ENCODE measurements around the gene RASAL2.

RASAL2 gene

DNA sequence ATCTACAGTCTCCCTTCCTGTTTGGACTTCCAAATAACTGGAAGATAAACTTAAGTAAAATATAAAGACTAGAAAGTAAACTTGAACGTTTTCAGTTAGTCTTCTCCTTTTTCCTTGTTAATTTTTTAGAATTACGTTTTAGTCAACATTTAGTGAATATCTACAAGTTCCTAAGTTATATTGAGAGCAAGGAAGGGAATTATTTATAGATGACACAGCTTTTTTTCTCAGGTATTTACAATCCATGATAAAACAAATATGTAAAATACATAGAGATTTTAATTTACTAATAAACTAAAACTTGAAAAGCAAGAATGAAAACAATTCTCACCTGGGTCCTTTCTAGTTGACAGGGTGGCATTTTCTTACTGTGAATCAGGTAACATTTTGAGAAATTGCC lies 313.3 kb downstream of the RASAL2 start:
- no peak for DNase-seq

DNA sequence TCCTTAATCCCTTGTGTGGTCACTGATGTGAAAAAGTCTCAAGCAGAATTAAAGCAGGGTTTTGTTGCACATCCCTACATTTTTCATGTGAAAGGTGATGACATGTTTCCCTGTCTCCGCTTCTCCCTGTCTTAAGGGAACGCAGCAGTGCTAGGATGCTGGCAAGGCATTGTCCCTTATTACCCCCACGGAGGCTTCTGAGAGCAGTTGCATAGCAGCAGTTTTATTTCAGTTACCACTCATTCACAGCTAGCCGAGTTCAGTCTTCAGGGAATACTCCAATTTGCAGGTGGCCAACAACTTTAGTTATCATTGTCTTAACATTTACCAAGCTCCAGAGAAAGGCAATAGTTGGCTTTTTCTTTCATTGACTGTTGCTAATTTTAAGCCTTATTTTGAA lies 313.8 kb downstream of the RASAL2 start:
- peak; percentile 10 to 53 (median 49) for DNase-seq

DNA sequence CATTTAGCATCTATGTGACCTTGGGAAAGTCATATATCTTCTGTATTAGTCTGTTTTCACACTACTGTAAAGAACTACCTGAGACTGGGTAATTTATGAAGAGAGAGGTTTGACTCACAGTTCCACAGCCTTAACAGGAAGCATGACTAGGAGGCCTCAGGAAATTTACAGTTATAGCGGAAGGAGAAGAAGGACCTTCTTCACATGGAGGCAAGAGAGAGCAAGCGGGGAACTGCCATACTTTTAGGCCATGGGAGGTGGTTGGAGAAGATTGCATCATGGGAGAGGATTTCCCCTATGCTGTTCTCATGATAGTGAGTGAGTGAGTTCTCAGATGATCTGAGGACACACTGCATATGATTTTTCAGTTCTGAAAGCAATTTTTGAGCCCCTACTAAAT lies 315.0 kb downstream of the RASAL2 start:
- DNase-seq = no peak

DNA sequence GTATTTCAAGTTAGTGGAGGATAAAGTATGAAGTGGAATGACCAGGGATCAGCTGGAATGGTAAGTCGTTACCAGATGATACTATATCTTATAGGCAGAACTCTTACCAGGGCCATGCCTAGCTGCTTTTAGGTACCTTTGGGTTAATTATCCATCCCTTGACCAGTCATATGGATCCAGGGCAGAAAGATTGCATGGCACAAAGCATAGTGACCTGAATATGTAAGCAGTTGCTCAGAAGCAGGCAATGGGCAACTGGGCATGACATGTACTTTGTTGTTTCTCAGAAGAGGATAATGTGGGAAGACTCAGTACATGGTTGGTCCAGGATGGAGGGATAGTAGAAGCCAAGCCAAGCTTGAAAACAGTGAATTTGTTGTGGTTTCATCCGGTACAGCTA lies 315.6 kb downstream of the RASAL2 start:
- DNase-seq = no peak

DNA sequence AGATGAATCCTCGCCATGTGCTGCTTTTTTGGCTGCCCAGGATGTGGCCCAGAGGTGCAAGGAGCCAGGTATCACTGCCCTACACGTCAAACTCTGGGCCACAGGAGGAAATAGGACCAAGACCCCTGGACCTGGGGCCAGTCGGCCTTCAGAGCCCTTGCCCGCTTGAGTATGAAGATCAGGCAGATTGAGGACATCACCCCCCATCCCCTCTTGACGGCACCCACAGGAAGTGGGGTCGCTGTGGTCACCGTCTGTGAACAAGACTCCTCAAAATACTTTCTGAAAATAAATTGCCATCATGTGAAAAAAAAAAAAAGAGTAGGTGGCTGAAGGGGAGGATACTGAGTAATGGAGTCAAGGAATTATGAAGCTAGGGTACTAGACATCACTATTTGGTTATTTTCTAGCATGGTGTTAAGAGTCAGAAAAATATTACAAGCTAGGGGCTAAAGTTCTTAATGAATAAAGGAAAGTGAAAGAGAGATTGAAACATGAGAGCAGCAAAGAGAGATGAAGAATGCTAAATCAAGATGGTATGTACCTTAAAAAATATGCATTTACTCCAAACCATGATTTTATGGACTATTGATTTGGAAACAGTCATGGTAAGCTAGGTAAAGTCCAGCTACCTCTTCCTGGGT lies 318.0 kb downstream of the RASAL2 start:
- DNase-seq = no peak

DNA sequence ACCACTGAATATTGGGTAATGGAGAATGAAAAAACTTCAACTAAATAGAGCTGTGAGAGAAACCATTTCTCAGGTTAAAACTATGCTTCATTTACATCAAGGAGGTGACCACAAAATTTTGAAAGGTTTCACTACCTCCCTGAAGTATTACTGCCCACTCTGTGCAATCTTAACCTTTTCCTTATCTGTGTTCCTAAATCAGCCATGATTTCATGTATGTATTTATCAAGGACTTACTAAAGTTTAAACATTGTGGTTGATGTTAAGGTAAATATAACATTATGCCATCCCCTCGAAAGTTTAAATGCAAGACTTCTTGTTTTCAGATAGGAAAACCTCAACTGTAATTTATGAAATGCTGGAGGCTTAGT lies 318.5 kb downstream of the RASAL2 start:
- DNase-seq = no peak

DNA sequence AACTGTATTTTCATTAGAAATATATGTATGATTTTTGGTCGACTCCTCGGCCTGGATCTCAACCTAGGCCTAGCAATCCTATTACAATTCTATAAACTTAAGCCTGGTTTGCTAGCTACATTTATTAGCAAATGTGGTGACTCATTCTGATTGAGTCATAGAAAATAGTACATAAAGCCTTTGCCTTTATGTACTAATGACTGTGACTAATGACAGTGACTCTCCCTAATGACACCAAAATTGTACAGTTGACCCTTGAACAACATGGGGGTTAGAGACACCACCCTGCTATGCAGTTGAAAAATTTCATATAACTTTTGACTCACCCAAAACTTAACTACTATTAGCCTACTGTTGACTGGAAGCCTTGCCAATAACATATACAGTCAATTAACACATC lies 324.0 kb downstream of the RASAL2 start:
- no peak for DNase-seq

DNA sequence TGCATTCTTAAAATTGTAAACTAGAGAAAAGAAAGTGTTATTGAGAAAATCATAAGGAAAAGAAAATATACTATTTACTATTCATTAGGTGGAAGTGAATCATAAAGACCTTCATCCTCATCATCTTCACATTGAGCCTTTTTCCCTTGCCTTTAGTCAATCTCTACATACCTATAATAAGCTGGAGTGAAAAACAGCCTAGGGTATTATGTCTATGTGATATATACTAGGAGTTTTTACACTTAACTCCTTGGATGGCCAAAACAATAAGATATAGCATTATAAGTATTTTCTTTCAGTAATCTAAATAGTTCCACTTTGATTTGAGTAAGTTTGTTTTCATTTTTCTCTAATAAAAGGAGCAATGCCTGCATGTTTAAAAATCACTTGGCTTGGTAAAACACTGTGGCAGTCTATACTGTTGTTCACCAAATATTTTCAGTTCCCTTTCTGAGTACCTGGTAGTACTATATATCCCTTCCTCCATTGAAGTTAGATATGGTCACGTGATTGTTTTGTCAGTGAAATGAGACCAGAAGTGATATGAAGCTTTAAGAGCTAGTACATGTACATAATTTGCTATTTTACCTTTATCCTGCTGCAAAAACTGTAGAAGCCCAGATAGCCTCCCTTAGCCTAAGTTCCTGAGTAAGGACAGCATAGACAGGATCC lies 324.5 kb downstream of the RASAL2 start:
- no peak for DNase-seq

DNA sequence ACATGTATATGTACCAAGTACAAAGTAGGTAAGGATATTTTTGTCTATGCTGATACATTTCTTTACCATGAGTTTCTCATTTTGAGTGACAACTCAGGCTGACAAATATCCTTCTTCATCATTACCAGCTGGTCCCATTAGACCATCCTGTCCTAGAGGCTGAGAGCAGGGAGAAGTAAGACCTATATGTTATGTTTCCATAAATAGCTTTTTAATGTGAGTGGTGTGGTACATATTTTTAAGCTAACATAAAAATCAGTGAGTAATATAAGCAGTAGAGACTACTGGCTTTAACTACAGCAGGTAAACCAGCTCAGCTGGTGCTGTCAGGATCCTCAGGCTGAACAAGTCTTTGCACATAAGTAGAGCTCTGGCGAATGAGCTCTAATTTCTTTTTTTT lies 340.5 kb downstream of the RASAL2 start:
- no peak for DNase-seq

DNA sequence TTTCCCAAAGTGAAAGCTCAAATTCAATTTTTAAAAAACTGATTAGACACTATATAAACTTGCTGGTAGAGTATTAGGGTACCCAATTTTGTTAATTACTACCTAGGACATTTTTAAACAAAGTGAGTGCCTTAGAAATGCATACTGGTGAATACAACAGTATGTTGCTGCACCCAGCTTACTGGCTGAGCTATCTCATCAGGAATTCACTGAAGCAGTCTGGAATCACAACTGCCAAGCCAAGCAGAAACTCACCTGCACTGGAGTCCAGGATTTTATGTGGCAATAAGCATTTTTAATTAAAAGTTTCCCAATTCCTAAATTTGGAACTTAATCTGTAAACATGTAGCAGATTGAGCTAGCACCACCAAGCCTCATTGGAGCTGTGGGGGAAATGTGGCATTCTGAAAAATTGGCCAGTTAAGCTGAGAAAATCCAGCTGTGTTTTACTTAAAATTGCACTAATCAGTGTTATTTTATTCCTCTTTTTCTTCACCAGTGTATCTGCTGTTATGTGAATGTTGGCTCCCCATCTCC lies 341.1 kb downstream of the RASAL2 start:
- DNase-seq = peak in 1 of 3 experiments; percentile 4

DNA sequence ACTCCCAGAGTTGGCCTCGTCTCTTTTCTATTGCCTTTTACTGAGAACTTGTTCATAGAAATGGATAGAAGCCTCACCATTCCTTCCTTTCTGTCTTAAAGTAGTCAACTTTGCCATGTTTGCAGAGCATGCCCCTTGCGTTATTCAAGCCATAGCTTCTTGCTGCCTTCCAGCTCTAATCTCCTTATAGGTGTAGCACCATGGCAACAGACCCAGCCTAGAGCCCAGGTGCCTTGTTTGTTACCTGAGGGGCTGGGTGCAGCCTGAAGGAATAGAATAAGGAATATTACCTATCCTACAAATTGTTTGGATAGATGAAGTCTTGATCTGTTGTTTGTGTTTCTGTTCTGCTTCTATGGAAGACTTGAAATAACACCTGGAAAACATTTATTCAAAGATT lies 343.0 kb downstream of the RASAL2 start:
- no peak for DNase-seq

DNA sequence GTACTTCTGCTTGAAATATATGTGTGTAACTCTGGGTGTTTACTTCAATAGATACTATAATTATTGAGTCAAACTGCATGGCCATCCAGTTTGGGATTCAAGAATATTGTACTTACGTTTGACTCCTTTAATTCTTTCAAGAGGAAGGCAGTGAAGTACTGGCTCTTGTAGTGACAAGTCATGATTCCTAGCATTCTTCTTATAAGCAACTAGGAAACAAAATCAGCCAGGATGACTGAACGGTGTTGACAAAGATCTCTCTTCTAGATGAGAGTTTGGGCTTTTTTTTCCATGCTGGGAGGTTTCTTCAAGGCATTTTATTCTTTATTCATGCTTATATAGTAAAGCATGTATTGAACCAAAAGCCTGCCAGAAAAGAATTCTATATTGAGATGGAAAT lies 344.5 kb downstream of the RASAL2 start:
- DNase-seq = no peak

DNA sequence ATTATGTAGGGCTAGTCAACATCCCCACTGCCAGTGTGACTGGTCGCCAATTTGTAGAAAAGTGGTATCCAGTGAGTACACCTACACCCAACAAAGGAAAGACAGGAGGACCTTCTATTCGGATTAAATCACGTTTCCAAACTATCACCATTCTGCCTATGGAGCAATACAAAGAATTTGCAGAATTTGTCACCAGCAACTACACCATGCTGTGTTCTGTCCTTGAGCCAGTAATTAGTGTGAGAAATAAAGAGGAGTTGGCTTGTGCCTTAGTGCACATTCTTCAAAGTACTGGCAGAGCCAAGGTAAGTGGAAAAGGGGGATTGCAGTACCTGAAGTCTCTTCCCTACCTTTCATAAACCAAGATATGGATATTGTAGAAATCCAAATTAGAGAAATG lies 349.0 kb downstream of the RASAL2 start:
- DNase-seq = no peak

DNA sequence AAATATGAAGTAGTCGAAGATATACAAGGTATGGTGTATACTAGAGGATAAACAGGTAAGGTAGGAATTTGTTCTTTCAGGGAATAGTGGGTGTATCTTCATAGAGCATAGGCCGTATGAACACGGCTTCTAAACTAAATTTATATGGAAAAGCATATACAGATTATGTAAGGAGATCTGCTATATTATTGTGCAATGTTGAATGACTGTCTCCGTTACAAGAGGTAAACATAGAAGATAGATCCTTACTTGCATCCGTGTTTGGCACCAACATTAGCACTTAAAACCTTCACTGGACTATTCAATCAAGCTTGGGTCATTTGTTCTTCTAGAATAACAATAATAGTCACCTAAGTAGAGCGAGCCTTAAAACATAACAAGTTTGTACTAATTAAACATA lies 357.0 kb downstream of the RASAL2 start:
- DNase-seq = no peak

DNA sequence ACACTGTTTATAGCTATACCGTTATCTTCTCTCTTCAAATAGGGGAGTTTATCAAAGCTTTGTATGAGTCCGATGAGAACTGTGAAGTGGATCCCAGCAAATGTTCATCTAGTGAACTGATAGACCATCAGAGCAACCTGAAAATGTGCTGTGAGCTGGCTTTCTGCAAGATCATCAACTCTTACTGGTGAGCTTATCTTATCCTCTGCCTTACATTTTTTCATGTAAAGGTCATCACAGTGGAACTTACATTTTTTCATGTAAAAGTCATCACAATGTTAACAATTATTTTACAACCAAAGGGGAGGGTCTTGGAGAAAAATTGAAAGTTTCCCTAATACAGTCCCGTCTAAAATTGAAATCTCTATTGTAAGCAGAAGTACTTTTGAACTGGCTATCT lies 357.6 kb downstream of the RASAL2 start:
- no peak for DNase-seq

DNA sequence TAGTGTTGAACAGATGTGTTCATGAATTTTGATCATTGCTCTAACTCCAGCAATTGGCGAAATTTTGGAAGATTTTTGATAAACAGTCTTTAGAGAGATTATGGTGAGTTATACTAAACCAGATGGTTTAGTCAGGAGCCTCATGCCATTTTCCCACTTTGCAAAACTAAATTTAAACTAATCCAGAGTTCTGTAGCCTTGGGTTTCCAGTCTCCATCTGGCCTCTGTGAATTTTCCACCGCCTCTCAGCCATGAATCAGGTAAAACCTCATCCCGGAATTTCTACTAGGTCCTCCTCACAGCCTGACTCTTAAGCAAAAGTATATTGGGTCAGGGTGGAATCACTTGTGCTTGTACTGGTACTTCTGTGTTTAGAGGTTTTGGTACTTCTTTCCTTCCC lies 358.1 kb downstream of the RASAL2 start:
- DNase-seq = no peak

DNA sequence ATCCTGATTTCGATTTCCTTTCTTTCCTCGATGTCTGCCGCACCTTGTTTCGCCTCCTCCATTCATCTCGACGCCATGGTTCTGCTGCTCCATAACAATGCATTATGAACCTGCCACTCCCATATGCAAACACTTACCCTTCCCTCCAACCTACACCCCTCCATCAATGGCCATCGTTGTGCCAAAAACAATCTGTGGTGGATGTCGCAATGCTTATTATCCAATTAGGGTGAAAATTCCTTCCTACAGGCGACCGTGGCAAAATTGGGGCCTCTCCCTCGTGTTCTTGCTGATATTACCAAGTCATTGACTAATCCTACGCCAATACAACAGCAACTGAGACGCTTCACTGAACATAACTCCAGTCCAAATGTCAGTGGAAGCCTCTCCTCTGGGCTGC lies 362.6 kb downstream of the RASAL2 start:
- DNase-seq = peak in 1 of 3 experiments; percentile 30

DNA sequence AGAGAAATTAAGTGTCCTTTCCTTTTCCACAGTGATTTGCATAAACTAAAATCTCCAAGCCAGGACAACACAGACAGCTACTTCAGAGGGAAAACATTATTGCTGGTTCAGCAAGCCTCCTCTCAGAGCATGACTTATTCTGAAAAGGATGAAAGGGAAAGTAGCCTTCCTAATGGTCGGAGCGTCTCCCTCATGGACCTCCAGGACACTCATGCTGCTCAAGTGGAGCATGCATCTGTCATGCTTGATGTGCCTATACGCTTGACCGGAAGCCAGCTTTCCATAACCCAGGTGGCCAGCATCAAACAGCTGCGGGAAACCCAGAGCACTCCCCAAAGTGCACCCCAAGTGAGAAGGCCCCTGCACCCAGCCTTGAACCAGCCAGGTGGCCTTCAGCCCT lies 363.7 kb downstream of the RASAL2 start:
- DNase-seq = peak in 1 of 3 experiments; percentile 80

DNA sequence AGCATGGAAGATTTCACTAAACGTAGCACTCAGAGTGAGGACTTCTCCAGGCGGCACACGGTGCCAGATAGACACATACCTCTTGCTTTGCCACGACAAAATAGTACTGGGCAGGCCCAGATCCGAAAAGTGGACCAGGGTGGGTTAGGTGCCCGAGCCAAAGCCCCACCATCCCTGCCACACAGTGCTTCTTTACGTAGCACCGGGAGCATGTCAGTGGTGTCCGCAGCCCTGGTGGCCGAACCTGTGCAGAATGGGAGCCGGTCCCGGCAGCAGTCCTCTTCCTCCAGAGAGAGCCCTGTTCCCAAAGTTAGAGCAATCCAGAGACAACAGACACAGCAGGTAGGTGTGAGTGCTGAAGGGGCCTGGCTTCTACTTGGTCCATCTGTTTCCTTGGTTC lies 364.3 kb downstream of the RASAL2 start:
- no peak for DNase-seq

DNA sequence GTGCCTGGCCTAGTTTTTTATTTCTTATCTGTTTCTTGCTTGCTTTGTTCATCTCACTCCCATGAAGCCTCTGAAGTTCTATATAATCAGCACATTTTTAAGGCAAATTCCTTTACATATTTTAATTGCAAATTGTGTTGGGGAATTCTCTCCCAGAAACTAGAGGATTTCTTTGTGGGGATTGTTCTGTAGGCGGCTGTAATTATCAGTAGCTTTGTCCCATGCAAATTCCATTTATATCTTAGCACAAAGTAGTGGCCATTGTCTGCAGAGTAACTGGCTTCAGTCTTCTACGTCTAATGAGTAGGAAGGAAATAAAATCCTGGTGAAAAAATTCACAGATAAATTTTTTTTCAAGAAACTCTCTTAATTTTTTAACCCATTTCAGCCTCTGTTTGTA lies 367.2 kb downstream of the RASAL2 start:
- no peak for DNase-seq

DNA sequence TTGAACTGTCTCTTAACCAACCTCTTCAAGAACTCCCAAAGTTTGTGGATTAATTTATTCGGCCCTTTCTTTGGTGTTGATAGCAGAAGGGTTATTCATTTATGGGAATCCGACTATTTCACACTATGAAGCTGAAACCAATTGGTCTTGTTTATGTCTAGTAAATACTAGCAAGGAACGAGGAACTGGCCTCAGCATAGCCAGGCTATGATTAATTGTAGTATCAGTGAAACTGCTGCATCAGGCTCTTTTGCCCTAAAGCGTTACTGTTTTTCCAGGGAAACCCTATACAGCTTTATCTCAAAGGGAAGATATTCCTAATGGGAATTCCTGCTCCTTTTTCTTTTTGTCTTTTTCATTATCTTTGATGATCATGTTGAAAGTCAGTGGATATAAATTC lies 367.8 kb downstream of the RASAL2 start:
- no peak for DNase-seq

DNA sequence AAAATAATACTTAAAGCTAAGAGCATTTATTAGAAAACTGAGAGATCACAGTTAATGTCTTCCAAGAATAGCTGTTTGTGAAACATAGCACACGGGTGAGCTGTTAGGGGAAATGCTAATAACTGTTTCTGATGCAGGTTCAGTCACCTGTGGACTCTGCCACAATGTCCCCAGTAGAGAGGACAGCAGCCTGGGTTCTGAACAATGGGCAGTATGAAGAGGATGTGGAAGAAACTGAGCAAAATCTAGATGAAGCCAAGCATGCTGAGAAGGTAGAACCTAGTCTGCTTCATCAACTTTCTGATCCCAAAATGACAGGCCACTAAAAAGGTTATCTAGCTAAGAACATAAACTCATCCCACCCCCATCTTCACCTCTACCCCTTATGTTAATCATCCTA lies 370.2 kb downstream of the RASAL2 start:
- DNase-seq = no peak

DNA sequence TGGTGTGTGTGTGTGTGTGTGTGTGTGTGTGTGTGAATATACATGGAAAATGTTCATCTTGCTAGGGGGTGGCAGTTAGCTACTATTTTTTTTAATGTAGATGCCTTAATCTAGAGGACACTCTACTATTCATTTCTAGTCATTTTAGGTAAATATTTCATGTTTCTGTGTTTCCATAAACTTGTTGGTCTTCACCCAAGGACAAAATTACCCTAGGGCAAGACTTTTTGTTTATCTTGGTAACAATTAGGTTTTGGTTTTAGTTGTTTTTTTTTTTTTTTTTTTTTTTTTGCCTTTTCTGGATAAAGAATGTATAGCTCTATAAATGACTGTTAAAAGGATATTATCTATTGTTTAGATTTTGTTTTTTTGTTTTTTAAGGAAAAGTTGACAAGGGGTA lies 370.7 kb downstream of the RASAL2 start:
- DNase-seq = no peak

DNA sequence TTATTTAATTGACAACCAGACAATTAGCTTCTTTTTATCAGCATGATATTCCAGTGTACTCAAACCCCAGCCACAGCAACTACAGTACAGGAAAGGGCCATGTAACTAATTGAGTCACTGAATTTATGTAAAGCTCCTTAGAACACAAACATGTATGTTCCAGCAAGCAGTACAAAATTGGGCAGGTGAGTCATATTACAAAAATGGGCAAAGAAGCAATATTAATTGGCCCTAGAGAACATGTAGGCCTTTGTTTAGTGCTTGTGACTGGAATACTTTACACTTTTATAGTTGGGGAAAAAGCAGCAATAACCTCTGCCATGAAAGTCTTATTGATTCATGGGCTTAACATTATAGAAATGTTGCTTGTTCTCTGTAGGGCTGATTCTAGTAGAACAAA lies 371.1 kb downstream of the RASAL2 start:
- no peak for DNase-seq

DNA sequence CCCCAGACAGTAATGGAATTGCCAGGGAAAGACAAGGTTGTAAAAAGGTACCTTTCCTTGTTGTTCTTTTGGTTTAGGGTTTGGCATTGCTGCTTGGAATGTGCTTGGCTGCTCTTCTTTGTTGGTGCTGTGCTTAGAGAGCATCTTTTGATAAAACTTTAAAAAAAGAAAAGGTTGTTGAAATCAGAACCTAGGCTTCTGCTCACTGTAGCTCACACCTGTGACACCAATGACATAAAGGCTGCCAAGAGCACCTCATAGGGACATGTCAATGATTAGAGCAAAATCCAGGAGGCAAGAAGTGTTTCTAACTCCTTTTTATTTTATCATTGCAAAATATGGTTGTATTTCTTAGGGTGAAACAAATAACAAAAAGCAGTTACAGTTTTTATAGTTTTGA lies 373.9 kb downstream of the RASAL2 start:
- DNase-seq = no peak

Data from NCI-H1417 (cell line).